WTC11 (cell line): ENCODE results near the gene SLC25A26.

Source experiments
- CREM ChIP-seq: sonication (generic); formaldehyde crosslinking; IDR thresholded peaks from 2 replicates; pipeline ENCODE4 v1.8.1; 2022; ENCODE audit warnings: mild to moderate bottlenecking, missing genetic modification reagents, moderate library complexity
- CTCF ChIP-seq: fragments of 200-600 bp; IDR thresholded peaks from 2 replicates; pipeline ENCODE4 v1.8.0; 2022; ENCODE audit warnings: antibody characterized with exemption
- FOXK1 ChIP-seq: sonication (generic); formaldehyde crosslinking; IDR thresholded peaks from 2 replicates; pipeline ENCODE4 v1.8.0; 2022; ENCODE audit warnings: mild to moderate bottlenecking, moderate library complexity, missing genetic modification reagents
- ZNF121 ChIP-seq: sonication (generic); formaldehyde crosslinking; IDR thresholded peaks from 2 replicates; pipeline ENCODE4 v1.8.0; 2023; ENCODE audit warnings: missing genetic modification reagents
- TF ChIP-seq, protein P1 (sequence below): sonication (generic); formaldehyde crosslinking; conservative IDR thresholded peaks from 2 replicates; pipeline ENCODE4 v1.8.1; 2023; ENCODE audit warnings: mild to moderate bottlenecking, low read depth, missing genetic modification reagents, moderate library complexity
- TF ChIP-seq, protein P2 (sequence below): fragments of 250-450 bp; sonication (Bioruptor Pico); IDR thresholded peaks from 2 replicates; pipeline ENCODE4 v1.9.0; 2021; ENCODE audit warnings: mild to moderate bottlenecking

GRCh38 chr3:66386925-66387650 is 166.3 kb downstream of the SLC25A26 start:
- TF ChIP-seq CTCF (no peak), FOXK1 (CRISPR knock-in tag) (no peak), ZNF121 (CRISPR knock-in tag) (no peak), CREM (CRISPR knock-in tag) (no peak)
- TF ChIP-seq, protein P1, sequence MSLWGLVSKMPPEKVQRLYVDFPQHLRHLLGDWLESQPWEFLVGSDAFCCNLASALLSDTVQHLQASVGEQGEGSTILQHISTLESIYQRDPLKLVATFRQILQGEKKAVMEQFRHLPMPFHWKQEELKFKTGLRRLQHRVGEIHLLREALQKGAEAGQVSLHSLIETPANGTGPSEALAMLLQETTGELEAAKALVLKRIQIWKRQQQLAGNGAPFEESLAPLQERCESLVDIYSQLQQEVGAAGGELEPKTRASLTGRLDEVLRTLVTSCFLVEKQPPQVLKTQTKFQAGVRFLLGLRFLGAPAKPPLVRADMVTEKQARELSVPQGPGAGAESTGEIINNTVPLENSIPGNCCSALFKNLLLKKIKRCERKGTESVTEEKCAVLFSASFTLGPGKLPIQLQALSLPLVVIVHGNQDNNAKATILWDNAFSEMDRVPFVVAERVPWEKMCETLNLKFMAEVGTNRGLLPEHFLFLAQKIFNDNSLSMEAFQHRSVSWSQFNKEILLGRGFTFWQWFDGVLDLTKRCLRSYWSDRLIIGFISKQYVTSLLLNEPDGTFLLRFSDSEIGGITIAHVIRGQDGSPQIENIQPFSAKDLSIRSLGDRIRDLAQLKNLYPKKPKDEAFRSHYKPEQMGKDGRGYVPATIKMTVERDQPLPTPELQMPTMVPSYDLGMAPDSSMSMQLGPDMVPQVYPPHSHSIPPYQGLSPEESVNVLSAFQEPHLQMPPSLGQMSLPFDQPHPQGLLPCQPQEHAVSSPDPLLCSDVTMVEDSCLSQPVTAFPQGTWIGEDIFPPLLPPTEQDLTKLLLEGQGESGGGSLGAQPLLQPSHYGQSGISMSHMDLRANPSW (CRISPR knock-in tag) = no peak
- TF ChIP-seq, protein P2, sequence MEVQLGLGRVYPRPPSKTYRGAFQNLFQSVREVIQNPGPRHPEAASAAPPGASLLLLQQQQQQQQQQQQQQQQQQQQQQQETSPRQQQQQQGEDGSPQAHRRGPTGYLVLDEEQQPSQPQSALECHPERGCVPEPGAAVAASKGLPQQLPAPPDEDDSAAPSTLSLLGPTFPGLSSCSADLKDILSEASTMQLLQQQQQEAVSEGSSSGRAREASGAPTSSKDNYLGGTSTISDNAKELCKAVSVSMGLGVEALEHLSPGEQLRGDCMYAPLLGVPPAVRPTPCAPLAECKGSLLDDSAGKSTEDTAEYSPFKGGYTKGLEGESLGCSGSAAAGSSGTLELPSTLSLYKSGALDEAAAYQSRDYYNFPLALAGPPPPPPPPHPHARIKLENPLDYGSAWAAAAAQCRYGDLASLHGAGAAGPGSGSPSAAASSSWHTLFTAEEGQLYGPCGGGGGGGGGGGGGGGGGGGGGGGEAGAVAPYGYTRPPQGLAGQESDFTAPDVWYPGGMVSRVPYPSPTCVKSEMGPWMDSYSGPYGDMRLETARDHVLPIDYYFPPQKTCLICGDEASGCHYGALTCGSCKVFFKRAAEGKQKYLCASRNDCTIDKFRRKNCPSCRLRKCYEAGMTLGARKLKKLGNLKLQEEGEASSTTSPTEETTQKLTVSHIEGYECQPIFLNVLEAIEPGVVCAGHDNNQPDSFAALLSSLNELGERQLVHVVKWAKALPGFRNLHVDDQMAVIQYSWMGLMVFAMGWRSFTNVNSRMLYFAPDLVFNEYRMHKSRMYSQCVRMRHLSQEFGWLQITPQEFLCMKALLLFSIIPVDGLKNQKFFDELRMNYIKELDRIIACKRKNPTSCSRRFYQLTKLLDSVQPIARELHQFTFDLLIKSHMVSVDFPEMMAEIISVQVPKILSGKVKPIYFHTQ = no peak
